IPS DF 4.7 (cell line): ENCODE data around the gene PEG3.

Experiments used
- DNase-seq: peaks from one replicate; pipeline ENCODE4 v3.0.0-alpha.2; 2013; ENCODE audit warnings: low spot score; ENCODE audit errors: extremely low read depth

The PEG3 gene

DNA sequence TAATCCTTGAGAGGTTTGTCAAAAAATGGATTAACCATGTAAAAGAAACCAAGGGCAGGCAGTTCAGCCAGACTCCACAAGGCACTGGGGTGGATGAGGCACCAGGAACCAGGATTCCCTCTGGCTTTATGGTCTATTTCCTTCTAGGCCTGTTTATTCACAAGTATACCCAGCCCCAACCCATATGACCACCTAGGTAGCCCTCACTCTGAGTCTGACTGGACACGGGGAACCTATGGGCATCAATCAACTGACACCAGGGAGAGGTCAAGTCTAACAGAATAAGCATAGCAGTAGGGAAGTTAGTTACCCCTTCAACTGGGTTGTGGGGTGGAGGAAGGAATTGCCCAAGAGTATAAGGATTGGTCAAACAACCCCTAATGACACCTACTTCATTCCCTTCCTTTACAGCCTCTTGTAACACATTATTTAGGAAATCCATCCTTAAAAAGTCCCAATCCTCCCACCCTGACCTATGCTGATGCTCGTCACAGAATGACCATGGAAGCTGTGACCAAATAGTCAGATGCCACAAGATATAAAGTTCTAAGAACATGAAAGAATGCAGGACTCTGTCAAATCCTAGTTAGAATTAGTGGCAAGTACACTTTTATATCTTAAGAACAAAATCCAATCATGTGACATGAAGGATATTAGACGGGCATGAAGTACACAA, 31.7 kb downstream of the PEG3 start:
- DNase-seq: no peak

DNA sequence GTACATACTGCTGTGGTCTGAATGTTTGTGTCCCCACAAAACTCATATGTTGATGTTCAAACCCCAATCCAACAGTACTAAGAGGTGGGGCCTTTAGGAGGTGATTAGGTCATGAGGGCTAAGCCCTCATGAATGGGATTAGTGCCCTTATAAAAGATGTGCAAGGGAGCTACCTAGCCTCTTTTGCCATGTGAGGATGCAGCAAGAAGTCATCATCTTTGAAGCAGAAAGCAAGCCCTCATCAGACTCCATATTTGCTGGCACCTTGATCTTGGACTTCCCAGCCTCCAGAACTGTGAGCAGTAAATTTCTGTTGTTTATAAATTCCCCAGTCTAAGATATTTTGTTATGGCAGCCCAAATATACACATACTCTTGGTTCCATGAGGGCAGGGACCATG, 33.9 kb downstream of the PEG3 start:
- no peak for DNase-seq
